ENCODE measurements around the gene CDH13.

- no peak for TF ChIP-seq CTCF (conservative IDR thresholded peaks at IDR 0.05)
- no peak for TF ChIP-seq ZFX (IDR thresholded peaks at IDR 0.05)
These were observed 288.5 kb downstream of the CDH13 start for GRCh38 chr16:82915139-82915824.
